ENCODE results near the gene HECW1. TPM values are rescaled to one million over a fixed set of nuclear protein-coding genes. Genes with fewer than 3 reads are reported as not detected.

Gene HECW1
- total and polyA plus RNA-seq, 10 of the 15 experiments (the other 5 are each of a cell fraction or from before 2014, with no cell fraction given): under 0.01 to 0.31 (median 0.04) TPM; not detected in 3

- no peak for DNase-seq (ENCODE audit: low read depth, low spot score)
- H3K9me3 ChIP-seq (replicated peaks; ENCODE audit: control insufficient read depth, insufficient read depth, low read length): no peaks in the 10 kb centered on the region
- FAIRE-seq: no peak
- H3K79me2 ChIP-seq (ENCODE audit: control insufficient read depth, insufficient read depth, low read length): no peaks in the 10 kb centered on the region
- ChIA-PET SMC1A (ENCODE audit: uncharacterized antibody, unreplicated experiment) (interaction anchor here (0.7 to 4.3 kb wide), 2 partner anchors 12 to 362 kb away, joined by 3 to 57 read pairs; no protein-coding TSS in a partner anchor), POLR2A (interaction anchor here (0.5 to 1.6 kb wide), 2 partner anchors 12 to 284 kb away, joined by 4 to 6 read pairs; no protein-coding TSS in a partner anchor), RAD21 (ENCODE audit: unreplicated experiment) (interaction anchor here (0.7 to 9.1 kb wide), 2 partner anchors 12 to 17 kb away, joined by 4 to 69 read pairs; no protein-coding TSS in a partner anchor), CTCF (interaction anchor here (2.2 to 8.8 kb wide), 2 partner anchors 12 to 280 kb away, joined by 9 to 56 read pairs; partner anchors contain the start of gene STK17A)
- no peak for ATAC-seq
- H3K4me1 ChIP-seq (ENCODE audit: control insufficient read depth, insufficient read depth, low read length): peaks cover 8% of the 10 kb centered on the region
- peak; percentile 4 to 25; a peak in 1 of 4 replicates for TF ChIP-seq BHLHE40 (IDR thresholded peaks at IDR 0.05; ENCODE audit: borderline replicate concordance in 1 of 2, low read depth in 2 of 2, low read length in 1 of 2)
- no peak for TF ChIP-seq BMI1 (IDR thresholded peaks at IDR 0.05; ENCODE audit: borderline replicate concordance)
- TF ChIP-seq SMAD5 (IDR thresholded peaks at IDR 0.05; ENCODE audit: low read depth): no peak
- TF ChIP-seq IKZF1 (conservative IDR thresholded peaks at IDR 0.05): peak; percentile 5; the same call in 1 of the 2 replicates
- intact Hi-C loops (cut with micrococcal nuclease; ENCODE audit: unreplicated experiment): no loop called here
- H3K4me2 ChIP-seq (ENCODE audit: control insufficient read depth, insufficient read depth): no peak overlapping the region
- H3K9ac ChIP-seq (ENCODE audit: control insufficient read depth, insufficient read depth, low read length): no peak overlapping the region
- H3K36me3 ChIP-seq (ENCODE audit: control insufficient read depth in 2 of 2, insufficient read depth in 2 of 2, low read length in 1 of 2): no peaks in the 10 kb centered on the region
- WGBS (ENCODE audit: insufficient coverage, insufficient replicate concordance, low lambda C conversion rate, missing lambda C conversion rate): 38% methylated on average over 11 of the region's 11 CpGs
- no peak overlapping the region for H3K4me3 ChIP-seq
- no peak overlapping the region for H3K27ac ChIP-seq (ENCODE audit: control insufficient read depth, insufficient read depth)
- BruUV-seq (replicated peaks): no TSS peak
- H3K27me3 ChIP-seq (replicated peaks in 1 of 2; ENCODE audit: control insufficient read depth in 2 of 2, insufficient read depth in 2 of 2, low read length in 1 of 2): peaks cover 1 to 3% of the 10 kb centered on the region in 2 experiments; a peak in 1 of 4 replicates
- H2AFZ ChIP-seq (ENCODE audit: control insufficient read depth, low read depth, low read length): no peak overlapping the region
- in situ Hi-C loops (cut with MboI): no loop called here
- H4K20me1 ChIP-seq (ENCODE audit: control insufficient read depth, insufficient read depth): no peaks in the 10 kb centered on the region
Measured at GRCh38 chr7:43302773-43303460, 190.5 kb downstream of the HECW1 start.

- 9% methylated on average over 4 of the region's 4 CpGs for WGBS (ENCODE audit: insufficient coverage, insufficient replicate concordance, low lambda C conversion rate, missing lambda C conversion rate)
- FAIRE-seq (no peak), DNase-seq (ENCODE audit: low read depth, low spot score) (no peak), ATAC-seq (peak; percentile 60)
- SMC1A ChIA-PET (ENCODE audit: uncharacterized antibody, unreplicated experiment): interaction anchor here (1.0 to 4.3 kb wide), 5 partner anchors 8 to 41 kb away, joined by 3 to 57 read pairs (median 7); no protein-coding TSS in a partner anchor
- CTCF ChIA-PET: interaction anchor here (0.6 to 8.8 kb wide), 7 partner anchors 9 to 368 kb away, joined by 3 to 56 read pairs (median 3); partner anchors contain the start of gene STK17A
- H3K27me3 ChIP-seq (replicated peaks in 1 of 2; ENCODE audit: control insufficient read depth in 2 of 2, insufficient read depth in 2 of 2, low read length in 1 of 2): peaks cover 1 to 3% of the 10 kb centered on the region in 2 experiments; a peak in 1 of 4 replicates
- H3K9me3 ChIP-seq (replicated peaks; ENCODE audit: control insufficient read depth, insufficient read depth, low read length): no peaks in the 10 kb centered on the region
- H3K27ac ChIP-seq (ENCODE audit: control insufficient read depth, insufficient read depth): no peak overlapping the region
- H3K79me2 ChIP-seq (ENCODE audit: control insufficient read depth, insufficient read depth, low read length): no peaks in the 10 kb centered on the region
- POLR2A ChIA-PET: interaction anchor here (0.8 to 3.0 kb wide), 3 partner anchors 11 to 20 kb away, joined by 3 to 22 read pairs (median 6); no protein-coding TSS in a partner anchor
- RAD21 ChIA-PET (ENCODE audit: unreplicated experiment): interaction anchor here (0.9 to 9.1 kb wide), 3 partner anchors 11 to 283 kb away, joined by 3 to 69 read pairs (median 4); no protein-coding TSS in a partner anchor
- intact Hi-C loops (cut with micrococcal nuclease; ENCODE audit: unreplicated experiment) (no loop called here), in situ Hi-C loops (cut with MboI) (no loop called here)
- peak overlapping the region; percentile 59; the same call in 1 of the 2 replicates for H3K4me2 ChIP-seq (ENCODE audit: control insufficient read depth, insufficient read depth)
- H3K36me3 ChIP-seq (ENCODE audit: control insufficient read depth in 2 of 2, insufficient read depth in 2 of 2, low read length in 1 of 2): no peaks in the 10 kb centered on the region
- H3K4me3 ChIP-seq: no peak overlapping the region
- peaks cover 8% of the 10 kb centered on the region for H3K4me1 ChIP-seq (ENCODE audit: control insufficient read depth, insufficient read depth, low read length)
- peak overlapping the region; percentile 67 for H2AFZ ChIP-seq (ENCODE audit: control insufficient read depth, low read depth, low read length)
- no peak overlapping the region for H3K9ac ChIP-seq (ENCODE audit: control insufficient read depth, insufficient read depth, low read length)
- no peaks in the 10 kb centered on the region for H4K20me1 ChIP-seq (ENCODE audit: control insufficient read depth, insufficient read depth)
- no TSS peak for BruUV-seq (replicated peaks)
- TF ChIP-seq, protein P1, sequence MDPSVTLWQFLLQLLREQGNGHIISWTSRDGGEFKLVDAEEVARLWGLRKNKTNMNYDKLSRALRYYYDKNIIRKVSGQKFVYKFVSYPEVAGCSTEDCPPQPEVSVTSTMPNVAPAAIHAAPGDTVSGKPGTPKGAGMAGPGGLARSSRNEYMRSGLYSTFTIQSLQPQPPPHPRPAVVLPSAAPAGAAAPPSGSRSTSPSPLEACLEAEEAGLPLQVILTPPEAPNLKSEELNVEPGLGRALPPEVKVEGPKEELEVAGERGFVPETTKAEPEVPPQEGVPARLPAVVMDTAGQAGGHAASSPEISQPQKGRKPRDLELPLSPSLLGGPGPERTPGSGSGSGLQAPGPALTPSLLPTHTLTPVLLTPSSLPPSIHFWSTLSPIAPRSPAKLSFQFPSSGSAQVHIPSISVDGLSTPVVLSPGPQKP (IDR thresholded peaks at IDR 0.05; ENCODE audit: low read depth, low read length): no peak
- TF ChIP-seq NRF1 (conservative IDR thresholded peaks at IDR 0.05; ENCODE audit: low read depth, low read length): no peak
- TF ChIP-seq ZNF24 (IDR thresholded peaks at IDR 0.05): no peak
- TF ChIP-seq, protein P2, sequence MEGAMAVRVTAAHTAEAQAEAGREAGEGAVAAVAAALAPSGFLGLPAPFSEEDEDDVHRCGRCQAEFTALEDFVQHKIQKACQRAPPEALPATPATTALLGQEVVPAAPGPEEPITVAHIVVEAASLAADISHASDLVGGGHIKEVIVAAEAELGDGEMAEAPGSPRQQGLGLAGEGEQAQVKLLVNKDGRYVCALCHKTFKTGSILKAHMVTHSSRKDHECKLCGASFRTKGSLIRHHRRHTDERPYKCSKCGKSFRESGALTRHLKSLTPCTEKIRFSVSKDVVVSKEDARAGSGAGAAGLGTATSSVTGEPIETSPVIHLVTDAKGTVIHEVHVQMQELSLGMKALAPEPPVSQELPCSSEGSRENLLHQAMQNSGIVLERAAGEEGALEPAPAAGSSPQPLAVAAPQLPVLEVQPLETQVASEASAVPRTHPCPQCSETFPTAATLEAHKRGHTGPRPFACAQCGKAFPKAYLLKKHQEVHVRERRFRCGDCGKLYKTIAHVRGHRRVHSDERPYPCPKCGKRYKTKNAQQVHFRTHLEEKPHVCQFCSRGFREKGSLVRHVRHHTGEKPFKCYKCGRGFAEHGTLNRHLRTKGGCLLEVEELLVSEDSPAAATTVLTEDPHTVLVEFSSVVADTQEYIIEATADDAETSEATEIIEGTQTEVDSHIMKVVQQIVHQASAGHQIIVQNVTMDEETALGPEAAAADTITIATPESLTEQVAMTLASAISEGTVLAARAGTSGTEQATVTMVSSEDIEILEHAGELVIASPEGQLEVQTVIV (IDR thresholded peaks at IDR 0.05; ENCODE audit: borderline replicate concordance, partially characterized antibody): no peak
- TF ChIP-seq EED (IDR thresholded peaks at IDR 0.05; ENCODE audit: low read depth): peak; percentile 35; the same call in 1 of the 2 replicates
- TF ChIP-seq MEF2A (IDR thresholded peaks at IDR 0.05; ENCODE audit: insufficient read depth, low read depth, low read length): no peak
- TF ChIP-seq IKZF2 (IDR thresholded peaks at IDR 0.05): peak; percentile 60 to 67
Measured at GRCh38 chr7:43303740-43304241, 191.3 kb downstream of the HECW1 start.

Data from GM12878 (cell line).